GM19025 (cell line): ENCODE measurements around the gene VWA7.
A peak's percentile ranks its signal among the peaks of the same experiment; 100 is the strongest.
"Not testable (repeated sequence)": the region's sequence is repeated elsewhere in the genome, so short reads cannot be mapped to it uniquely, and the experiment has no call there.

Experiments used
- ATAC-seq: cut with Tn5 transposase; IDR thresholded peaks from one replicate; pipeline ENCODE4 v1.9.1; 2021; ENCODE audit warnings: mild to moderate bottlenecking, low read depth, moderate library complexity; ENCODE audit not compliant: unreplicated experiment

The VWA7 gene

DNA sequence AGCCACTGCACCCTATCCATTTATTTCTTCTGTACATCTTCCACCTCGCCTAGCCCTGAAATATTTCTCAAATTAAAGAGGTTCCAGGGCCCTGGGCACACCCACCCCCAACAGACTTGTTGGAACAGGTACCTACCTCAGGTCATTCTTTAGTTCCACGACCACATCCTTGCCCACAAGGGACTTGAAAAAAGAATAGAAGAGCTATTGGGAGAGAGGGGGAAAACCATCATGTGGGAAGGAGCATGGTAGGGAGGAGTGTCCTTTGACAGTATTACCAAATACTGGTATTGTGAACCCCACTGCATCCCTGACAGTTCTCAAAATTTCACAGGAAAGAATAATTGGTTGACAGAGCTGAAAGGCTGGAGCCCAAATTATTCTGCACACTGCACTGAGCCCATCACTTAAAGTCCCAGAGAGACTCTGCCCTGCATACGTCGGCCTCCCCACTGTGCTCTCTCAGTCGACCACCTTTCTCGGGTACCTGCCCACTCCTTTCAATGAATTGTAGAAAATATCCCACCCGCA lies 28.9 kb upstream of the VWA7 start:
- no peak for ATAC-seq

GRCh38 chr6:31801031-31801927 lies 24.2 kb upstream of the VWA7 start:
- not testable (repeated sequence) for ATAC-seq

GRCh38 chr6:31799781-31800180 lies 22.7 kb upstream of the VWA7 start:
- no peak for ATAC-seq

- ATAC-seq = no peak
These were observed 20.5 kb upstream of the VWA7 start for GRCh38 chr6:31797588-31797987.

DNA sequence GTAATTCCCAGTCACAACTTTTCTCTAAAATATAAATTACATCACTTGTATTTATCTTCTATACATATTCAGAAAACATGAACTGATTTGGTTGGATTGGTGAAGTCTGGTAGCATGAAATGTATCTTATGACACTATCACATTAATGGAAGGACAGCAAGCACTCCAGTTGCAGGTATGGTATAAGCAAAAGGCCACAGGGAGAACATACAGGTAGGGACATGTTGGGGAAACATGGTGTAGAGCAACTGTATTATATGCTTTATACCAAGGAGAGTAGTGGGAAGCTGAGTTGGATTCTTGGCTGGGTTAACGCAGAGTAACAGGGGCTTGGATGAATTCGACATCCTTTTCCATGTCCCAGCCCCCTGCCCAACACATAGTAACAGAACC lies 19.9 kb upstream of the VWA7 start:
- ATAC-seq = no peak

DNA sequence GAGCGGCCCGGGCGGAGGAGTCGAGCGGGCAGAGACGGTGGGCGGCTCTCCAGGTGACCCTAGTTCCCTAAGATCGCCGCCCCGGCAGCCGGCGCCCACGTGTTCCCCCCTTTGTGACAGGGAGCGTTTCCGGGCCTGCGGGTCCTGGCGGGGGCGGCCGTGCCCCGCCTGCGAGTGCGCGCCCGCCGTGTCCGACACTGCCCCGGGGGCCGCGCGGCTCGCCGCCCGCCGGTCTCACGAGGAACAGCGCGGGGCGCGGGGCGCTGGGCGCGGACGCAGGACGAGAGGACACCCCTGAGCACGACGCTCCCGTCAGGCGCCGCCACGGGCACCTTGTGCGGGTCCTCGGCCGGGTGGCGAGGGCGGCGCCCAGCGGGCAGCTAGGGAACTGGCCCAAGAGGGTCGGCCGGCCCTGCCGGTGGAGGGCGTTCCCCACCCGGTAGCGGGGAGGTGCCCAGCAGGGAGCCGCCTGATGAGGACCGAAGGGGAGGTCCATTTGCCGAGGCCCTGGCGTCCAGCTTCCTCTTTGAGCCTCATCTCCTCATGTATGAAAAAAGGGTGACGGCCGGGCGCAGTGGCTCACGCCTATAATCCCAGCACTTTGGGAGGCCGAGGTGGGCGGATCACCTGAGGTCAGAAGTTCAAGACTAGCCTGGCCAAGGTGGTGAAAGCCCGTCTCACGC lies 18.6 kb upstream of the VWA7 start, which contains the start of gene VARS1:
TSS of gene VARS1 (minus strand) at position 137 of the 683 bp plus-strand sequence. CDS start 535 bp downstream, outside the sequence.
- peak; percentile 78 for ATAC-seq

DNA sequence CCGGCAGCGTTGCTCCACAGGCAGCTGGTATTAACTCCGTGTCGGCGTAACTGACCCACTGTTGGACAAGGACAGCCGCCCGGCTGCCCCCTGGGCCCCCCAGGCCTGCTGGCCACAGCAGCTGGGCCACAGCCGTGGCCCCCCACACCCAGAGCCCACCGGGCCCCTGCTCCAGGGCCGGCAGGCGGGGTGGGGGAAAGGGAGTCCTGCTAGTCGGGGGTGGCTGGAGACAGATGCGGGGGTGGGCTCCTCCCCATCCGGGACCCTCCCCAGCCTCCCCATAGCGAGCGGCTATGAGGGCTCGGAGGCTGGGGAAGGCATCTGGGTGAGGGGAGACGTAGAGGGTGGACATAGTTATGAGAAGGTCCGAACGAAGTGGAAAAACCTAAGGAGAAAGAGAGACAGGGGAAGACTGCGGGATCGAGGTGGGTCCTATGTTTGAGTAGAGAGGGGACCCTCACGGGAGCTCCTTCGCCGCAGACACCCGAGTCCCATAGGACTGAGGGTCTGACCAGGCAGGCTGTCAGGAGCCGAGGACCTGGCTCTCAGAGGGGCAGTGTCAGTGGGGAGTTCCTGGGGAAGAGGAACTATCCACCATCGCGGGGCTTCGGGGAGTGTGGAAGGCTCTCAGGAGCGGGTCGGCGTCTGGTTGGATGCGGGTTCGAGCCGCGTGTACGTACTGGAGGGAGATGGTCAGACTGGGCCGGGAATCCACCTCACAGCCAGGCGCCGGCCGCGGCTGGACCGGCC lies 17.9 kb upstream of the VWA7 start:
- peak; percentile 4 for ATAC-seq

- ATAC-seq = no peak
These were observed 17.3 kb upstream of the VWA7 start for GRCh38 chr6:31794294-31794865.

DNA sequence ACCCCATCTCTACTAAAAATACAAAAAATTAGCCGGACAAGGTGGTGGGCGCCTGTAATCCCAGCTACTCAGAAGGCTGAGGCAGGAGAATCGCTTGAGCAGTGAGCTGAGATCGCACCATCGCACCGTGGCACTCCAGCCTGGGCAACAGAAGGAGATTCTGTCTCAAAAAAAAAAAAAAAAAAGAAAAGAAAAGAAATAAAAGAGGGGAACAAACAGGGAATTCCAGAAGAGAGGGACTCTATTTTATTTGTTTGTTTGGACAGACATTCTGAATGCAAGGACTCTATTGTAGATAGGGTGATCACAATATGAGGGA lies 16.8 kb upstream of the VWA7 start:
- ATAC-seq = not testable (repeated sequence)

- no peak for ATAC-seq
These were observed 15.6 kb upstream of the VWA7 start for GRCh38 chr6:31792761-31793171.

GRCh38 chr6:31792090-31792374 lies 14.9 kb upstream of the VWA7 start:
- no peak for ATAC-seq

GRCh38 chr6:31791324-31792089 lies 14.4 kb upstream of the VWA7 start:
- no peak for ATAC-seq

DNA sequence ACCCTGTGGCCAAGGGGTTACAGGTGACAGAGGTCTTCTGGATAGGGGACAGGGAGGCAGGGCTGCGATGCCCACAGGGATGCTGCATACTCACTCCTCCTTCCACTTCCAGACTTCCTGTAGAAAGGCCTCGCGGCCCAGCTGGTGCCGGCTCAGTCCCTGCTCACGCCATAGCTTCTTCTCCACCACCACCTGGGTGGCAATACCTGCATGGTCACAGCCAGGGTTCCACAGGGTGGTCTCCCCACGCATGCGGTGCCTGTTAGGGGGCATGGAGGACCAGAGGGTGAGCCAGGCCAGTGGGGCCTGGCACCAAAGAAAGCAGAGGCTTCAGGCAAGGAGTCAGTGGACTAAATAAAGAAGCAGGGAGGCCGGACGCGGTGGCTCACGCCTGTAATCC lies 8.3 kb upstream of the VWA7 start:
- ATAC-seq = no peak

DNA sequence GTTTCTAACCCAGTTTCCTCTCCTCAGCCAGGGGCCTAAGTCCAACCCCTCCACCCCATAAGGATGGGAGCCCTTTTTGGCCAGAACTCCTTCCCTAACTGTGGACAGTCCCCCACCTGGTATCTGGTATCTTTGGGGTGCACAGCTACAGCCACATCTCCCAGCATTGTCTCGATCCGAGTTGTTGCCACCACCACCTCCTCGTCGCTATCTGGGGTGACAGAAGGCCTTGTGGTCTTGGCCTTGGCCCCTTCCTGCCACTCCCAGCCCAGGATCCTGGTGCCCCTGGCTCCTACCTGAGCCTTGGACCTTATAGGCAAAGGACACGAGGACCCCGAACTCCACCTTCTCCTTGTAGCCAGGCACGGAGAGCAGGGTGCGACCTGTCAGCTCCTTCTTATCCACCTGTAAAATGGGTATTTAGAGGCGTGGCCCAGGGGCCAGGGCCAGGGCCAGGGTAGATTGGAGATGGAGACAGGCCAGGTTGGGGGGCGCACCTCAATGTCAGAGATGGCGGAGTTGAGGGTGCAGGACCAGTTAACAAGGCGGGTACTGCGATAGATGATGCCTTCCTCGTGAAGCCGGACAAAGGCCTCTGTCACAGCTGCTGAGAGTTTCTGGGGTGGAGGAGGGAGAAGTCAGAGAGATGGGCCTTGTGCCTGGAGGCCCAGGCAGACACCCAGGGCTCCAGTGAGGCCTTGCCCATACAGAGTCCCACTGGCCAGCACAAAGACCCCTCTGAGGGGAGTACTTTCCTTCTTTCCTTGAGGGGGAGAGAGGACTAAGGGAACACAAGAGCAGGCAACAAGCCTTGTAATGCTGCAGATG lies 7.2 kb upstream of the VWA7 start:
- ATAC-seq = no peak

DNA sequence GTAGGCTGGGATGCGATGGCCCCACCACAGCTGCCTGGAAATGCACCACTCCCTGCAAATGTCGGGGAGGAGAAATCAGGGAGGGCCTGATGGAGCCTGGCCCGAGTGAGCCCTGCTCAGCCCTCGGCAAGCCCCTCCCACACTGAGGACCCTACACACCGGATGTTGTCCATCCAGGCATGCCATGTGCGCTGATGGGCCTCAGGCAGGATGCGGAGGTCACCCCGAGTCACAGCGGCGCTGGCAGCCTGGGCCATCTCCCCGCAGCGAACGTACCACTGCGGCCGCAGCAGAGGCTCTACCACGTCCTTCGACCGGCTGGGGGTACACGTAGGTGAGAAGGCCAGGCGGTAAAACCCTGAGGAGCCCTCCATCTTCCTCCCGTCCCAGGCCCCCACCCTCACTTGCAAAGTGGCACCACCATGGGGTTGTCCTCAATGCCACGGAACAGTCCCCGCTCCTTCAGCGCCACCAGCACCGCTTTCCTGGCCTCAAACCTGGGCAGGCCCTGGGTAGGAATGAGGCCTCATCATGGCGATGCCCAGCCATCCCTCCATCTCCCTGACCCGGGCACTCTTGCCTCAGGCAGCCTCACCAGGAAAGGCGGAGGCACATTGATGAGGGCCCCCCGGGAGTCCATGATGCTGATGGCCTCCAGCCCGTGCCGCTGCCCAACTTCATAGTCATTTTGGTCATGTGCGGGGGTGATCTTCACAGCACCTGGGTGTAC lies 5.2 kb upstream of the VWA7 start:
- no peak for ATAC-seq

GRCh38 chr6:31781244-31782125 lies 4.4 kb upstream of the VWA7 start:
- ATAC-seq = no peak

DNA sequence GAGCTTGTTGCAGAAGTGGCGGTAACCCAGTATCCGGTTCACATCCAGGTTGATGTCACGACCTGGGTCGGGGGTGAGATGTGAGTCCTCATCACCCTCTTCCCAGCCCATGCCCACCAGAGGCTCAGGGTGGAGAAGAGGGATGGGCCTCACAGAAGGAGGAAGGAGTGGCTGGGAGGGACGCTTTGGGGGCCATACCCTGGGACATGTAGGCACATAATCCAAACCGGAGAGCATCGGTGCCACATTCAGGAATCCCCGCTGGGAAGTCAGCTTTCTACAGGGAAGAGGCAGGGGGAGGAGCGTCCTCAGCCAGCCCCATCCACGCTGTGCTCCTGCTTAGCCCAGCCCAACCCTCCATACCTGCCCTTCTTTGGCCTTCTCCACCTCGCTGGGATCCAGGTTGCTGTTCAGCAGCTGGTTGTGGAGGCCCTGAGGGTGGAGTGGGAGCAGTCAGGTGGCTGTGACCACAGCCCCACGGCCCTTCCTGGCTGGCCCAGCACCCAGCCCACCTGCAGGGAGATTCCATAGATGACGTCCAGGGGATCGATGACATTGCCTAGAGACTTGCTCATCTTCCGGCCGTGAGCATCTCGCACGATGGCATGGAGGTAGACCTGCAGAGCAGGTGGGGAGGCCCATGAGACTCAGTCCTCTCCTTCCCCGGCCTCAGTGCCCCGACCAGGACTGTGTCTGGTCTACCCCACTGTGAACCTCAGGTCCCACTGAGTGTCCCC lies 3.5 kb upstream of the VWA7 start:
- ATAC-seq = no peak
